Activated T-cell treated with anti-CD3 and anti-CD28 coated beads for 4 hours (primary cell): ENCODE results near the gene NEUROG3.
"Not testable (repeated sequence)": the region's sequence is repeated elsewhere in the genome, so short reads cannot be mapped to it uniquely, and the experiment has no call there.

ENCODE experiments used
- DNase-seq: peaks from one replicate; pipeline ENCODE4 v3.0.0-alpha.2; 2020

The NEUROG3 gene

DNA sequence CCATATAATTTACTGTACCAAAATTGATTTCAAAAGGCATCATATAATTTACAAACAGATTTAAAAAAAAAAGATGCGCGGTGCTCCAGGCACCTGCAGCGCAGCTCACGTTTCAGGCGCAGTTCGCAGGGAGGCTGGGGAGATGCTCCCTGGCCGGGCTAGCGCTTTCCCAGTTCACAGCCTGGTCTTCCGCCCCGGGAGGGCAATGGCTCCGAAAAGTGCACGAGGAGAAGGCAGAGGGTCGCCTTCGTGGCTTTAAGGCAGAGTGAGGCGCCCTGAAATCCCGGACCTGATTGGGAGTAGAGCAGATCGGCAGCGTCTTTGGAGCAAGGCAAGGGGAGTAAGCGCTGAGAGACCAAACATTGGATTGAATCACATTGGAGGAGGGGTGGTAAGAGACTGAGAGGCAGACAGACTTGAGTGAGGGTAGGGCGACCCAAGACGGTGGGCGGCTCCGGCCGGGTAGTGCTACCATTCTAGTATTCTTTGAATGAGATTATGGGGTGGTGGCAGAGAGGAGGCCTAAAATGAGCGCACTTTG is 1.5 kb downstream of the NEUROG3 start:
- no peak for DNase-seq

DNA sequence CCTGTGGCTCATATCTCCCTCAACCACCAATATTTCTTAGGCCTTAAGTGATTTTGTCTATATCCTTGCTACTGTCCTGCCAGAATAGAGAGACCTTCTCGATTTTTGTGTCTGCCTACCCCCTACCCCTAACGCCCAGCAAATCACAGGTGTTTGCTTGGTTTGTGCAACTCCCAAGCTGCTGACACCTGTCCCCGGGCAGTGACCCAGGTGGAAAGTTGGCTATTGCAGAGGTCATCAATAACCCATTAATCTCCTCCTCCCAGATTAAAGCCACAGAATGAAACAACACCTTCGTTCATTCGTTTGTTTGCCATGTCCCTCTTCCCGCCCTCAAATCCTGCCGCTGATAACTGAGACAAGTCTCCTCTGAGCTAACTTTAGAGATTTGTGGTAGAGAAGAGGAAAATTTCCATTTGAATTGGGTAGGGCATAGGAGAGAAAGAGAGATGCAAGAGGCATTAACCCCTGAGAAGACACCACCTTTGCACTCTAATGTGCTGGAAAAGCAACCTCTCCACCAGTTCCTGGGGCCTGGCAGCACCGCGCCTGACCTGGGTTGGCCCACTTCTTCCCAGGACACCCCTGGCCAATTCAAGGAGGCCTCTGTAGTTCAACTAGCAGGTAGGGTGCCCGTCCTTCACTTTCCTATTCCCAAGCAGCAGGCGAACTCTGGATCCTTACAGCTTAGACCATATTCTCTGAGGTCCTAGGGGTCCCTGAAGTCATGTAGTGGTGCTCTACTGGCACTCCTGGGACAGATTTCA is 3.0 kb downstream of the NEUROG3 start:
- DNase-seq = no peak

DNA sequence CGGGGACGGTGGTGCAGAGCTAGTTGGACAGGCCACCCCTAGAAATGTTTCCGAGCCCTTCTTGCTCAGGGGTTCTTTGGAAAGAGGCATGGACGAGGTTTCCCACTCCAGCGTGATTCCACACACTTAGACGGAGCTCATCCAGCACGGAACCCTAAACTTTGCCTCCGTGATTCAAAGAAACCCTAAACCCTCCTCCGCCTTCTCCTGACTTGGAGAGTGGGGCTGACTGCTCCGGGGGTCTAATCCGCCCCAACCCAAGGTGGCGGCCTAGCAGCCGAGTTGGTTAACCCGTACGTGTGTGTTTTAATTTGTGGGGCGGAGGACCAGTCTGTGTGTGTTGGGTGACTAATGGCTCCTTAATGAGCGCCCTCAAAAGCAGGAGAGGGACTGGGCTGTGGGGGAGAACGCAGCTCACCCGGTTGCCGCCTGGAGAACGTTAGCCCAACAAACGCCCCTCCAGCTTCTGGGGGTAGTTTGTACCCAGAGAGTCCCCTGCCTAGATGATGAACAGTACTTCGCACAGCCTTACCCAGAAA is 3.8 kb downstream of the NEUROG3 start:
- DNase-seq = no peak

DNA sequence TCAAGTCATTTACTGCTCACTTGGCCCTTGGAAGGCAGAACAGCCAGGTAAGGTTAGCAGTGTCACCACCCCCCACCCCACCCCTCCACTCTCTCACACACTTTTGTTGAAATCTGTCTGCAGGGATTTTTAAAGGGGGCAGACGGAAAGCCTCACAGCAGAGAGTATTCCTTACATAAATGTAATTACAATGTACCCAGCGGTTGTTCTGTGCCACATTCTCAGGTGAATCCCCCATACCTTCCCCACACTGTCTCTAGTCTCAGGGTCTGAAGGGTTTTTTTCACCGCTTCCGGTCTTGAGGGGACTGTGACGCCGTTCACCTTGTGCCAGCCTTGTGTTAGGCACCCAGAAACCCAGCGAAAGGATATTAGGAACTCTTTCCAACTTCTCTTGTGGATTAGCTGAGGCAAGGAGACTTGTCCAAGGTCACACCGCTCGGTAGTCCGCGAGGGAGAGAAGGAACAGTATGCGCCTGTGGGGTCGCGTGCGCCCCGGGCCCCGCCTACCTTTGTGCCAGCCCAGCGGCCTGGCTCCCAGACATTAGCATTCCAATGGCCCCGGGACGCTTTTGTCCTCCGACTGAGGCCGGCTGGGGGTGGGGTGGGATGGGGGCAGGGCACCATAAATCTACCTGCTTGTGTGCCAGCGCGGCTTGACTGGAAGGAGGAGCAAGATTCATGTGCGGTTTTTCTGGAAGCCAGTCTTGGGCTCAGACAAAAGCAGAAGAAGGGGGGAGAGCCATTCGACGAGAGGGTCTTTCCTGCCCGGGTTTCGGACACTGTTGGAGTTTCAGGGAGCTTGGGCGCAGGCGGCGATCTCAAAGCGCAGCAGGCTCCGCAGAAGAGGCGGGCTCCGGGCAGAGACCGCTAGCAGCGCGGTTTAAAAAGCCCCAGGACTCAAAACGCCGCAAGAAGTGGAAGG is 4.5 kb downstream of the NEUROG3 start:
- no peak for DNase-seq

DNA sequence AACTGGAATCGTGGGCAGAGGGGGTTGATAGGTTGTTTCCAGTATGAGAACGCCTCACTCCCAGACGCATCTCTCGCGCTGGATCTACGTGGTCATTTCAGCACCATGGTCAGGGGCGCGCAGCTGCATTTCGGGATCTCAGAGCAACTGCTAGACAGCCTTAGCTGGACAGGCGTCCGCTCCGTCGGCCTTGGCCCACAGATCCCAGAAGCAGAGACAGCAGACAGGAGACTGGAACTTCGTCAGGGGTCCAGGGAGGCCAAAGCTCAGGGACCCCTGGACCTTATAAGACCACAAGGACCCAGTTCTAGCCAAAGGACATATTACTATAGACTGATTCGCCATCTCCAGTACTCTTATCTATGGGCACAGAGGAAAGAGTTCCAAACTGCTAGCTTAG is 5.3 kb downstream of the NEUROG3 start:
- no peak for DNase-seq

DNA sequence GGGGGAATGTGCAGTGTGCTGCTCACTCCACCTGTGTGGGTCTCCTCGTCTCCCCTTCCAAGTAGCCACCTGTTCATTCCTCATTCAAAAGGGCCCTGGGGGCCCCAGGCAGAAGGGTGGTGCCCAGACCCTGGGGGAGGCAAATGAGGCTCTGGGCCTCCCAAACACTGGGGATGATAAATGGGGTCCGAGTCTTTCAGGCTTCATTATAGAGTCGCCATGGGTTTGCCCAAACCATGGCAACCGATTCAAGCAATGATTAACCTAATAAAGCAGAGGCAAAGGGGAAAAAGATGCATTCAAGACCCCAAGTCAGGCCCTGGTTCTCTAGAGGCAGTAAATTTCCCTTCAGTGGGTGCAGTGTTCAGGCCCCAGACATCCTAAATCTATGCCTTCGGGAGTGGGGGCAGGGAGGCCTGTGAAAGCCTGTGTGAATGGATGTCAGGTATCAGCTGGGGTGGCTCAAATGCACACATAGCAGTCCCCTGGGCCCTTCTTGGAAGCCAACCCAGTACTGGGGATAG is 10.4 kb downstream of the NEUROG3 start:
- DNase-seq = no peak

DNA sequence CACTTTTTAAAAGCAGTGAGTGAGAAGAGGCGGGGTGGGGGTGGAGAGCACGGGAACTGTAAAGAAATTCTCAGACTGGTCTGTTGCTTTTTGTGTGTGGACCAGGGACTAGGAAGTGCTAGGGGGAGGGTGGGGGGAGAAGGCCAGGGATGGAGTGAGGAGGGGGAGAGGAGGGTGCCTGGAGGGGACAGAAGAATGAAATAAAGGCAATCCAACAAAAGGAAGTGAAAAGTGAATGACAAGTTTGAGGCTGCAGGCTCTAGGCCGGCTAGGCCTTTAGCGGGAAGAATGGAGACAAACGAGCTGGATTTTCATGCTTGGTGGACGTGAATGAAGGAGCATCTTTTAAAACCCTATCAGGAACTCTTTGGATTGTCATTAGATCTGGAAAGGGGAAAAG is 13.7 kb downstream of the NEUROG3 start:
- DNase-seq = no peak

DNA sequence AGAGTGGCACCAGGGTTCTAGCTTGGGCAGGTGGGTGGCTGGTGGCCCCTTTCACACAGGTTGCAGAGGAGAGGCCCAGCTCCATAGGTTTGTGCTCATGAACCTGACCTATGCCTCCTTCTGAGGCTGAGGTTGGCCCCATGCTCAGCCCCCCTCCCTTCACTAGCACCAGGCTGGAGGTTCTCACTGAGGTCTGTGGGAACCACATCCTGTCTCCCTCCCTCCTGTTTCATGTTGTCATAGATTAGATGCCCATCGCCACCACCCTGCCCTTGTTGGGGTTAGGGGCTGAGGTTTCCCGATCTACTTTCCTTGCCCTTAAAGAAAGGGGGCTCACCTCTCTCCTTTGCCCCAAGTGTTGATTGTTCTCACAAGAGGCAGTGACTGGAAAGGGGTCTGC is 14.7 kb downstream of the NEUROG3 start:
- DNase-seq = no peak

DNA sequence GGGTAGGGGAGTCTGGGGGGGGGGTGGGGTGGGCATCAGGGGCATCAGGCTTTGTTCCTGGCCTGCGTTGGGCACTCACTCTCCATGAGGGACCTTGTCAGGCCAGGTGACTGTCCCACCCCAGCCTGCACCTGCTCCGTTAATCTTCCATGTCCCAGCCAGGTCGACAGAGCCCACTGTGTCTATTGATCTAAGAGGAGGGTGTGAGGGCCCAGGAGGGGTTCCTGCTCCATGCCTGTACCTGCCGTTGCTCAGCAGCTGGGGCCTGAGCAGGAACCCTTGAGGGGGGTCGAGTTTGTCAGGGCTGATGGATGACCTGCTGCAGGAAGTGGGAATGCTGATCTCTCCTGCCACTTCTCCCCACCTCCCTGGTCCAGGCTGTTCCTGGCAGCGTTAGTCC is 18.6 kb downstream of the NEUROG3 start:
- DNase-seq = no peak

DNA sequence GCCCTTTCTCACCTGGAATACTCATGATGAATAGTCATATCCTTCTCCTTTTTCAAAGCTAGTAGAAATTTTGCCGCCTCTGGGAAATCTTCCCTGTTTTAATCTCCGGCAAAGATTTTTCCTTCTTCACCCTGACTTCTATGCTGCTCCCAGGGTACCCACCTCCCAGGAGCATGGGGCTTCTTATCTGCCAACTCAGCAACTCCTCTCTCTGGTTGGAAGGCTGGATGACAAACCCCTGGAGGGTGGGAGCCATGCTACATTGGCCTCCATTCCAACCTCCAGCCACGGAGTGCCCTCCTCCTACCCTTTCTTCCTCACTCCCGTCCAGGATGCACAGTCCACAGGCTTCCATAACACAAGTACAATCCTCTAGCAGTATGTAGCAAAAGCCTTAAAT is 19.9 kb downstream of the NEUROG3 start:
- DNase-seq = no peak

DNA sequence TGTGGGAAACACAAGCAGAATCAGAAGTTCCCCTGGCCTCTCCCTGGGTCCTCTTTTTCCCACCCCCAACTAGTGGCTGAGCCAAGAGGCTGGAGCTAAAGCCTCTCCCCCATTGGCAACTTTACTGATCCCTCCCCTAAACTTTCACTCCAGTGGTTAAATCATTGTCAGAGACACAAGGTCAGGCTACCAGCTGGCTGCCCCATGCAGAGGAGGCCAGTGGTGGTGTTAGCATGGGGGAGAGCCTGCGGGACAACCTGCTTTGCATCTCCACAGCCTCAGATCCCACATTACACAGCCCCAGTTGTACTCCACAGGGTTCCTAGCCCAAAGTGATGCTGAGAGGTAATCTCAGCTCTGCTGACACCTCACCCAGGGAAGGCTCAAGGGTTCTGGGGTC is 21.0 kb downstream of the NEUROG3 start:
- DNase-seq = no peak

DNA sequence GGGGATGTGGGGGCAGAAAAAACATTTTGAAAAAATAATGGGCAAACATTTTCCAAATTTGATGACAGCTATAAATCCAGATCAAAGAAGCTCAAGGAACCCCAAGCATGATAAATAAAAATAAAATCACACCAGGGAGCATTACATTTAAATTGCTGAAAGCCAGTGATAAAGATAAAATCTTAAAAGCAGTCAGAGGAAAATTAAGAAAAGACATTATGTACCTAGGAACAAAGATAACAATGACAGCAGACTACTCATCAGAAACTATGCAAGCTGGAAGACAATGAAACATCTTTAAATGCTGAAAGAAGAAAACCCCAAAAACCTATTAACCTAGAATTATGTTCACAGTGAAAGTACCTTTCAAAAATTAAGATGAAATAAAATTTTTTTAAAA is 23.3 kb downstream of the NEUROG3 start:
- DNase-seq = no peak

DNA sequence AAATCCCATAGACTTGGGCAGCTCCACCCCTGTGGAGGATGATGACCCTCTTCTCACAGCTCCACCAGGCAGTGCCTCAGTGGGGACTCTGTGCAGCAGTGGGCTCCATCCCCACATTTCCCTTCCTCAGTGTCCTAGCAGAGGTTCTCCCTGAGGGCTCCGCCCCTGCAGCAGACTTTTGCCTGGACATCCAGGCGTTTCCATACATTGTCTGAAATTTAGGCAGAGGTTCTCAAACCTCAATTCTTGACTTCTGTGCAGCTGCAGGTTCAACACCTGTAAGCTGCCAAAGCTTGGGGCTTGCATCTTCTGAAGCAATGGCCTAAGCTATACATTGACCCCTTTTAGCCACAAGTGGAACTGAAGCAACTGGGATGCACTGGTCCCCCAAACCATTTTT is 31.8 kb downstream of the NEUROG3 start:
- DNase-seq = no peak

DNA sequence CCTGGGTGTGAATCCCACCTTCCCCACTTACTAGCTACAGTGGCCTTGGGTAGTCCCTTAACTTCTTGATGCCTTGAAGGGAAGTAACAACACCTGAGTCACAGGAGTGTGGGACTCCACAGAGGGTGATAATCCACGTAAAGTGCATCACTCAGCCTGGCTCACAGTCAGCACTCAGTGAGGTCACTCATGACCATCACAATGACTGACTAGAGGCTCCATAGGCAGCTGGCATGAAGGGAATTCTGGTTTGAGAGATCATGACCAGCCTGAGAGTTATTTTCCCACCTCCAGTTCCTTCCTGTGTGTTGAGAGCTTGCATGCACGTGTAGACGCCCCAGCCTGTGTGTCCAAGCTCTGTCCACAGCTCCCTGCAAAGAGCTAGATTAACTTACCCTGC is 34.8 kb downstream of the NEUROG3 start:
- DNase-seq = no peak

DNA sequence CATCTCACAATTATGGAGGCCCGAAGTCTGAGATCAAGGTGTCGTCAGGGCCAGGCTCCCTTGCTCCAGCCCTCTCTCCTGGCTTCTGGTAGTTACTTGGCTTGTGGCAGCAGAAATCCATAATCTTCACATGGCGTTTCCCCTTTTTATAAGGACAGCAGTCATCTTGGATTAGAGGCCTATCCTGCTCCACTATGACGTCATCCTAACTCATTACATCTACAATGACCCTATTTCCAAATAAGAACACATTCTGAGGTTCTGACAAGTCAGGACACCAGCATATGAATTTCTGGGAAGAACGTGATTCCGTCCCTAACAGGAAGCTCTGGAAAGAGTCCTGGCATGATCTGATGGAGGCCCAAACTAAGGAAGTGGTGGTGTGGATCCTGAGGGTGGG is 35.8 kb downstream of the NEUROG3 start:
- DNase-seq = no peak

DNA sequence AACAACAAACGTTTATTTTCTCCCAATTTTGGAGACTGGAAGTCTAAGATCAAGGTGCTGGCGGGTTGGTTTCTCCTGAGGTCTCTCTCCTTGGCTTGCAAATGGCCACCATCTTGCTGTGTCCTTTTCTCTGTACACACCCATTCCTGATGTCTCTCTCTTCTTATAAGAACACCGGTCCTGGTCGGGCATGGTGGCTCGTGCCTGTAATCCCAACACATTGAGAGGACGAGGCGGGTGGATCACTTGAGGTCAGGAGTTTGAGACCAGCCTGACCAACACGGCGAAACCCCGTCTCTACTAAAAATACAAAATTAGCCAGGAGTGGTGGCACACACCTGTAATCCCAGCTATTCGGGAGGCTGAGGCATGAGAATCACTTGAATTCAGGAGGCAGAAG is 36.7 kb downstream of the NEUROG3 start:
- not testable (repeated sequence) for DNase-seq

DNA sequence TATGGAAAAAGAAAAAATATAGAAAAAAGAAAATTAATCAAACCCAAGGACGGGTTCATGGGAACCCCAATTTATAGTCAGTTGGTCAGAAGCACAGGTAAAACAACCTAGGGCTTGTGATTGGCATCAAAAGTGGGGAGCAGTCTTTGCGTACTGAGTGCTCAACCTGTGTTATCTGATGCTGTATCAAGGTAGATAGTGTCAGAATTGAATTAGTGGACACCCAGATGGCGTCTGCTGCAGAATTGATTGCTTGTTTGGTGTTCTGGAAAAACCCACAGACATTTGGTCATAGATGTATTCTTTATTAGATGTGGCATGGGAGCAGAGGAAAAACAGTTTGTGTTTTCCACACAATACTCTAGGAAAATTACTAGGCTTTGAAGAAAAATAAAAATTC is 39.6 kb downstream of the NEUROG3 start:
- no peak for DNase-seq

DNA sequence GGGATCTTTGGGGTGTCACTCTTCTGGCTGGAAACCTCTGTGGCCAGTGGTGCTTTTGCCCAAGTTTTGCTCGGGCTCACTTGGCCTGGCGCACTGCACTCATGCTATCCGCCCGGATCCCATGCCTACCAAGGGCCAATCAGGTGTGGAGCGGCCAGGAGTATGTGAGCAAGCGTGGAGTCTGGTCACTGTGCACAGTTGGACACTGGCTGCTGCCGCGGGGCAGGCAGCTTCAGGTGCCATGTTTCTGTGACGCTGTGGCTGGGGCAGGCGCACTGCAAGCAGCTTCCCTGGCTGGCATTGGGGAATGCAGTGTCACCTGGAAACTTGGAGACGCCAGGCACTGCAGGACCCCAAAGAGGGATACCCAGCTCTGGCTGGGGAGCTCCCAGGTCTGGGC is 45.3 kb downstream of the NEUROG3 start:
- DNase-seq = no peak
